SK-N-SH (cell line): ENCODE measurements around the gene UQCR11. TPM values are rescaled to one million over a fixed set of nuclear protein-coding genes. Genes with fewer than 3 reads are reported as not detected.

ENCODE experiments used
- CTCF ChIA-PET: fragments of 300-600, 350-600 bp; formaldehyde crosslinking; extraction: SDS; loops from one replicate; lab custom pipeline; 2021; lab: Yijun Ruan, JAX
- POLR2A ChIA-PET: fragments of 350-600 bp; sonication (Branson Sonifier 250); formaldehyde crosslinking; extraction: SDS; loops from one replicate; lab custom pipeline; 2020; ENCODE audit warnings: antibody characterized with exemption, inconsistent platforms; lab: Yijun Ruan, JAX
- DNase-seq: peaks from one replicate; pipeline ENCODE4 v3.0.0; 2012
- H2AFZ ChIP-seq: fragments of 200-600 bp; sonication (generic); 2 replicates; pipeline ENCODE4 v1.8.1; 2016; ENCODE audit warnings: antibody characterized with exemption, mild to moderate bottlenecking, low read depth
- H3F3A ChIP-seq: fragments of 200-600 bp; sonication (generic); replicated peaks from 2 replicates; pipeline ENCODE3; 2016; ENCODE audit warnings: antibody characterized with exemption, mild to moderate bottlenecking; ENCODE audit not compliant: insufficient read depth
- H3K27ac ChIP-seq, 2 experiments: fragments of 200-500 bp in 1 of 2; fragments of 200-600 bp in 1 of 2; sonication (Bioruptor generic) in 1 of 2; sonication (generic), shearing (Covaris generic) in 1 of 2; 2 replicates each; pipeline versions ENCODE4 v1.5.1 to v1.6.1; 2014 to 2016; ENCODE audit warnings: low read depth in 2 of 2, inconsistent platforms in 1 of 2, low read length in 1 of 2, mild to moderate bottlenecking in 1 of 2, mixed read lengths in 1 of 2
- H3K27me3 ChIP-seq: fragments of 200-600 bp; sonication (generic), shearing (Covaris generic); 2 replicates; pipeline ENCODE4 v1.6.1; 2016; ENCODE audit warnings: mixed run types; ENCODE audit not compliant: insufficient read depth
- H3K36me3 ChIP-seq, 2 experiments: fragments of 200-500 bp in 1 of 2; fragments of 200-600 bp in 1 of 2; sonication (Bioruptor generic) in 1 of 2; sonication (generic) in 1 of 2; replicated peaks in 1 of 2; 2 replicates each; pipeline versions ENCODE3 to v1.5.1; 2014 to 2016; ENCODE audit warnings: low read length in 1 of 2, mild to moderate bottlenecking in 1 of 2; ENCODE audit not compliant: insufficient read depth in 2 of 2, control insufficient read depth in 1 of 2
- H3K4me1 ChIP-seq, 2 experiments: fragments of 200-500 bp in 1 of 2; fragments of 200-600 bp in 1 of 2; sonication (Bioruptor generic) in 1 of 2; sonication (generic), shearing (Covaris generic) in 1 of 2; 2 replicates each; pipeline versions ENCODE4 v1.5.1 to v1.6.1; 2014 to 2016; ENCODE audit warnings: low read depth in 1 of 2, low read length in 1 of 2, mixed run types in 1 of 2; ENCODE audit not compliant: insufficient read depth in 2 of 2, control insufficient read depth in 1 of 2
- H3K4me2 ChIP-seq: fragments of 200-600 bp; sonication (generic), shearing (Covaris generic); 2 replicates; pipeline ENCODE4 v1.6.1; 2017; ENCODE audit warnings: mixed run types
- H3K4me3 ChIP-seq, 2 experiments: fragments of 200-500 bp in 1 of 2; fragments of 200-600 bp in 1 of 2; sonication (Bioruptor generic) in 1 of 2; sonication (generic), shearing (Covaris generic) in 1 of 2; 2 replicates each; pipeline versions ENCODE4 v1.5.1 to v1.8.1; 2014 to 2016; ENCODE audit warnings: low read depth in 2 of 2, inconsistent platforms in 1 of 2, low read length in 1 of 2, mild to moderate bottlenecking in 1 of 2, mixed read lengths in 1 of 2, moderate library complexity in 1 of 2
- H3K79me2 ChIP-seq: fragments of 200-600 bp; sonication (generic); 2 replicates; pipeline ENCODE4 v1.8.1; 2017; ENCODE audit warnings: mild to moderate bottlenecking; ENCODE audit not compliant: insufficient read depth
- H3K9ac ChIP-seq: fragments of 200-600 bp; sonication (generic); 2 replicates; pipeline ENCODE4 v1.6.1; 2017; ENCODE audit warnings: mixed run types
- H3K9me2 ChIP-seq: fragments of 200-600 bp; sonication (generic); 2 replicates; pipeline ENCODE4 v1.6.1; 2017; ENCODE audit warnings: mixed run types
- H3K9me3 ChIP-seq: fragments of 200-600 bp; sonication (generic); 2 replicates; pipeline ENCODE4 v1.6.1; 2017; ENCODE audit warnings: mixed run types, mild to moderate bottlenecking, moderate library complexity
- H4K20me1 ChIP-seq: fragments of 200-600 bp; sonication (generic); 2 replicates; pipeline ENCODE4 v1.6.1; 2017; ENCODE audit warnings: mild to moderate bottlenecking, mixed run types; ENCODE audit not compliant: insufficient read depth
- CHD2 ChIP-seq: fragments of 150-350 bp; IDR thresholded peaks from 2 replicates; pipeline ENCODE4 v1.6.1; 2018; ENCODE audit warnings: low read length; ENCODE audit not compliant: partially characterized antibody
- ELF1 ChIP-seq: IDR thresholded peaks from 2 replicates; pipeline ENCODE4 v1.4.0; 2012
- EP300 ChIP-seq, 2 experiments: IDR thresholded peaks; 2 replicates each; pipeline versions ENCODE4 v1.4.0 to v1.6.1; 2012; ENCODE audit warnings: borderline replicate concordance in 1 of 2, low read depth in 1 of 2, low read length in 1 of 2
- EZH2phosphoT487 ChIP-seq: fragments of 200-600 bp; sonication (generic); IDR thresholded peaks from 2 replicates; pipeline ENCODE4 v1.6.1; 2017; ENCODE audit warnings: low read depth, mixed run types, mild to moderate bottlenecking, antibody characterized with exemption, moderate library complexity, borderline replicate concordance
- FOXM1 ChIP-seq: IDR thresholded peaks from 2 replicates; pipeline ENCODE4 v1.4.0; 2012; ENCODE audit warnings: low read depth, mild to moderate bottlenecking
- GABPA ChIP-seq: IDR thresholded peaks from 2 replicates; pipeline ENCODE4 v1.4.0; 2012; ENCODE audit warnings: low read depth, mild to moderate bottlenecking
- GATA2 ChIP-seq: sonication (generic); formaldehyde crosslinking; IDR thresholded peaks from 2 replicates; pipeline ENCODE4 v1.5.0; 2020; ENCODE audit warnings: mild to moderate bottlenecking, missing genetic modification reagents
- JUND ChIP-seq: IDR thresholded peaks from 2 replicates; pipeline ENCODE4 v1.4.0; 2012
- MEF2A ChIP-seq: IDR thresholded peaks from 2 replicates; pipeline ENCODE4 v1.4.0; 2012; ENCODE audit warnings: low read depth, borderline replicate concordance
- MXI1 ChIP-seq: IDR thresholded peaks from 2 replicates; pipeline ENCODE4 v1.6.1; 2012; ENCODE audit warnings: mild to moderate bottlenecking, low read depth, low read length, improper control_type of control experiment
- PBX3 ChIP-seq: IDR thresholded peaks from 2 replicates; pipeline ENCODE4; 2012
- POLR2AphosphoS5 ChIP-seq: IDR thresholded peaks from 2 replicates; pipeline ENCODE4 v1.6.1; 2012; ENCODE audit warnings: low read depth, low read length
- RXRA ChIP-seq: IDR thresholded peaks from 2 replicates; pipeline ENCODE4 v1.4.0; 2012; ENCODE audit warnings: low read depth, mild to moderate bottlenecking, borderline replicate concordance
- SMC3 ChIP-seq: IDR thresholded peaks from 2 replicates; pipeline ENCODE4 v1.6.1; 2012; ENCODE audit warnings: low read depth, low read length, improper control_type of control experiment
- TEAD4 ChIP-seq: IDR thresholded peaks from 2 replicates; pipeline ENCODE4 v1.4.0; 2012; ENCODE audit warnings: mild to moderate bottlenecking, borderline replicate concordance; ENCODE audit not compliant: insufficient read depth
- USF1 ChIP-seq: IDR thresholded peaks from 2 replicates; pipeline ENCODE4 v1.4.0; 2012; ENCODE audit warnings: low read depth, borderline replicate concordance
- USF2 ChIP-seq: fragments of 150-350 bp; IDR thresholded peaks from 2 replicates; pipeline ENCODE4 v1.6.1; 2017; ENCODE audit warnings: antibody characterized with exemption, low read length, low read depth, borderline replicate concordance
- WGBS: methylation state at CpG from one replicate; pipeline ENCODE4 v1.1.6; 2017; ENCODE audit warnings: low lambda C conversion rate; 5-methylcytosine and 5-hydroxymethylcytosine counted together
- polyA plus RNA-seq, 3 experiments: library from polyadenylated mRNA; depleted of rRNA; stranded (reverse); fragments of >200 nt; gene quantifications; 2 replicates each; pipeline ENCODE4 v1.2.3, GENCODE V29; 2012
- TF ChIP-seq, protein P1 (sequence below): IDR thresholded peaks from 2 replicates; pipeline ENCODE4 v1.4.0; 2012; ENCODE audit warnings: low read depth

UQCR11 gene
- polyA plus RNA-seq, 1 of the 3 experiments (the other 2 are of a cell fraction), result 372 TPM

DNA sequence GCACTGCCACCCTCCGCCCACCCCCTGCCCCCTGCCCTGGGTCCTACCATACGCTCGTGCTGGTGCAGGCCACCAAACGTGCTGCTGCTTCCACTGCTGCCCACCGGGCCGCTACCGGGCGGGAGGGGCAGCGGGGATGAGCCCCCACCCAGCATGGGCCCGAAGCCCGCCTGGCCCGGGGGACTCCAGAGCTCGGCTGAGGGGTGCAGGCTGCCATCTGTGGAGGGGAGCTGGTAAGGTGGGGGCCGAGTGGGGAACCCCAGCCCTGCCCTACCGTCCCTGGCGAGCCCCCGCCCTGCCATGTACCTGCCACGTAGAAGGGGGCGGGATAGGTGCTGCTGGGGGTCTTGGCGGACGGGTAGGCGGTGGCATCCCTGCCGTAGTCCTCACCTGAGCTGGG lies 16.7 kb upstream of the UQCR11 start:
- 93% methylated on average over 3 of the region's 23 CpGs for WGBS
- peaks cover 10% of the 10 kb centered on the region; the same call in 1 of the 2 replicates for H4K20me1 ChIP-seq
- no peak overlapping the region for H3K4me3 ChIP-seq
- no peak overlapping the region for H3K27ac ChIP-seq
- peaks cover 0 to 67% of the 10 kb centered on the region in 2 experiments for H3K36me3 ChIP-seq
- H2AFZ ChIP-seq, result no peak overlapping the region
- no peak for TF ChIP-seq PBX3
- no peak for TF ChIP-seq RXRA
- TF ChIP-seq GATA2 (CRISPR knock-in tag), result no peak
- TF ChIP-seq EP300 (IDR thresholded peaks at IDR 0.05; ENCODE audit: borderline replicate concordance in 1 of 2, low read depth in 1 of 2, low read length in 1 of 2), result no peak
- no peak for TF ChIP-seq POLR2AphosphoS5
- no peak for TF ChIP-seq FOXM1
- TF ChIP-seq EZH2phosphoT487, result no peak
- H3K9me3 ChIP-seq, result no peaks in the 10 kb centered on the region
- H3F3A ChIP-seq, result peaks cover 2% of the 10 kb centered on the region
- H3K9ac ChIP-seq, result no peak overlapping the region
- DNase-seq, result no peak
- CTCF ChIA-PET, result interaction anchor here (1.0 to 2.1 kb wide), 2 partner anchors 51 to 147 kb away, joined by 3 to 7 read pairs; no protein-coding TSS in a partner anchor
- H3K4me1 ChIP-seq, result no peaks in the 10 kb centered on the region; a peak in 1 of 4 replicates
- no peak overlapping the region for H3K4me2 ChIP-seq
- POLR2A ChIA-PET, result interaction anchor here (0.6 kb wide), 1 partner anchor 8 kb away, joined by 3 read pairs; no protein-coding TSS in a partner anchor
- 0 out of 2 replicates have a peak, but pooled peaks cover 8% of the 10 kb centered on the region for H3K79me2 ChIP-seq
- no peaks in the 10 kb centered on the region for H3K27me3 ChIP-seq
- H3K9me2 ChIP-seq, result no peaks in the 10 kb centered on the region

DNA sequence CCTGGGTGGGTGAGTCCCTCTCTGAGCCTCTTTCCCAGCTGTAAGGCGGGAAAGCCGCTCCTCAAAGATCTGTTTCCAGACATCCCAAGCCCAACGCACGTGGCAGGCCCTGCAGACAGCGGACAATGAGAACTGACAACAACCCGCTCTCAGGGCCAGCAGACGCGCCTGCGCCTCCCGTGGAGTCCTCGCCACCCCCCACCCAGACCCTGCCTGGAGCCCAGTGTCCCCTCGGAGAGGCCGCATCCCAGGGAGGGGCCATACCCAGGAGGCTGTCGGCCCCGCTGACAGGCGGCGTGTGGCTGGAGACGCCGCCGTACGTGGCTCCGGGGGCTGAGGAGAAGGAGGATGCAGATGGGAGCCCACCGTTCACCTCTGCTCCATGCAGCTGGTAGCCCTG lies 16.3 kb upstream of the UQCR11 start:
- Histone ChIP-seq H4K20me1 (peaks cover 10% of the 10 kb centered on the region; the same call in 1 of the 2 replicates), H3K4me2 (no peak overlapping the region), H3K4me3 (no peak overlapping the region), H2AFZ (no peak overlapping the region), H3K9me2 (no peaks in the 10 kb centered on the region), H3K27me3 (no peaks in the 10 kb centered on the region), H3K9ac (no peak overlapping the region), H3K36me3 (peaks cover 0 to 69% of the 10 kb centered on the region in 2 experiments), H3K4me1 (no peaks in the 10 kb centered on the region; a peak in 1 of 4 replicates), H3K79me2 (0 out of 2 replicates have a peak, but pooled peaks cover 8% of the 10 kb centered on the region), H3K27ac (no peak overlapping the region), H3K9me3 (no peaks in the 10 kb centered on the region), H3F3A (peaks cover 2% of the 10 kb centered on the region)
- ChIA-PET POLR2A (no interaction called here), CTCF (no interaction called here)
- TF ChIP-seq CHD2, result no peak
- DNase-seq, result no peak
- WGBS, result 99% methylated on average over 14 of the region's 23 CpGs

GRCh38 chr19:1621021-1621420 lies 15.8 kb upstream of the UQCR11 start:
- no peaks in the 10 kb centered on the region for H3K27me3 ChIP-seq
- H3K4me1 ChIP-seq, result no peaks in the 10 kb centered on the region; a peak in 1 of 4 replicates
- H3K36me3 ChIP-seq, result peaks cover 0 to 66% of the 10 kb centered on the region in 2 experiments
- POLR2A ChIA-PET, result no interaction called here
- no peaks in the 10 kb centered on the region for H3K9me2 ChIP-seq
- H3K4me2 ChIP-seq, result no peak overlapping the region
- H3K4me3 ChIP-seq, result no peak overlapping the region
- H3F3A ChIP-seq, result peaks cover 2% of the 10 kb centered on the region
- H3K79me2 ChIP-seq, result 0 out of 2 replicates have a peak, but pooled peaks cover 8% of the 10 kb centered on the region
- no peak overlapping the region for H3K9ac ChIP-seq
- no peak overlapping the region for H2AFZ ChIP-seq
- peak; percentile 33 for DNase-seq
- 100% methylated on average over 1 of the region's 19 CpGs for WGBS
- H4K20me1 ChIP-seq, result peaks cover 10% of the 10 kb centered on the region; the same call in 1 of the 2 replicates
- no peaks in the 10 kb centered on the region for H3K9me3 ChIP-seq
- CTCF ChIA-PET, result no interaction called here
- no peak overlapping the region; a peak in 1 of 4 replicates for H3K27ac ChIP-seq
- TF ChIP-seq EP300 (IDR thresholded peaks at IDR 0.05; ENCODE audit: borderline replicate concordance in 1 of 2, low read depth in 1 of 2, low read length in 1 of 2) (no peak), GATA2 (CRISPR knock-in tag) (no peak), TEAD4 (no peak), PBX3 (no peak), USF1 (no peak), MEF2A (no peak), MXI1 (no peak), SMC3 (no peak), POLR2AphosphoS5 (no peak), JUND (no peak), ELF1 (no peak), GABPA (no peak), USF2 (no peak)
- TF ChIP-seq, protein P1, sequence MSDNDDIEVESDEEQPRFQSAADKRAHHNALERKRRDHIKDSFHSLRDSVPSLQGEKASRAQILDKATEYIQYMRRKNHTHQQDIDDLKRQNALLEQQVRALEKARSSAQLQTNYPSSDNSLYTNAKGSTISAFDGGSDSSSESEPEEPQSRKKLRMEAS, result no peak
